NCI-H2107 treated with DMSO at 0.1 percent for 48 hours (cell line): ENCODE data around the gene MAP3K19.
A peak's percentile ranks its signal among the peaks of the same experiment; 100 is the strongest.
"Not testable (repeated sequence)": the region's sequence is repeated elsewhere in the genome, so short reads cannot be mapped to it uniquely, and the experiment has no call there.

ENCODE experiments used
- DNase-seq: peaks from one replicate; lab custom pipeline; 2025; ENCODE audit not compliant: unreplicated experiment; lab: John Stamatoyannopoulos, UW

MAP3K19 gene

GRCh38 chr2:134988994-134989605 is 58.1 kb downstream of the MAP3K19 start:
- DNase-seq = peak; percentile 27

- no peak for DNase-seq
Measured at GRCh38 chr2:134985061-134985460, 62.2 kb downstream of the MAP3K19 start.

DNA sequence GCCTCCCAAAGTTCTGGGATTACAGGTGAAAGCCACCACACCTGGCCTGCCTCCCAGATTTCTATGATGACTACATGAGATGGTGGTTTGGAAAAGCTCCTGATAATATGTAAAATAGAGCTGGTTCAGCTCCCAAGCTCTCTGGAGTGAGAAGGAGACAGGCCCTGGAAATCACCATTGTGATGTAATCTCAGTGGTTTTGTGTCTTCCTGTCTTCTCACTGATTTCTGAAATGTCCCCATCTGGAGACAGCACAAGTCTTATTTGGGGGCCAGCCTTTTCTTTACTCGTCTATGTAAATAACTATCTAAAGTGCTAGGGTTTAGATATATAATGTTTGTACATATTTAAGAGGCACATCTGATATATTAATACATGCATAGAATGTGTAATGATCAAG is 64.6 kb downstream of the MAP3K19 start:
- no peak for DNase-seq

DNA sequence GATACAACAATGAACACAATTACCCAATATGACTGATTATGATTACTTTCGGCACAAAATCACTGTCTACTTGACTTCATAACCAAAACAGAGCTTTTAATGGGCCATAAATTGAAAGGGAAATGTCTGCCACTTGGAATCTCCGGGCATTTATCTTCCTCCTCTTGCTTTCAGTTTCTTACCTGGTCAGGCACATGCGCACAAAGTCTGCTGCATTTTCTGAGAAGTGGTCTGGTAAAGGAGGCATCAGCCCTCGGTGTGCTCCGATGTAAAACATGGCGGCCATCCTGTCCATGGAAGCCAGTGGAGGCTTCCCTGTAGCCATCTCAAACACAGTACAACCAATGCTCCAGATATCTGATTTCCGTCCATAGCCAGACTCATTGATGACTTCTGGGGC is 66.6 kb downstream of the MAP3K19 start:
- DNase-seq = no peak

DNA sequence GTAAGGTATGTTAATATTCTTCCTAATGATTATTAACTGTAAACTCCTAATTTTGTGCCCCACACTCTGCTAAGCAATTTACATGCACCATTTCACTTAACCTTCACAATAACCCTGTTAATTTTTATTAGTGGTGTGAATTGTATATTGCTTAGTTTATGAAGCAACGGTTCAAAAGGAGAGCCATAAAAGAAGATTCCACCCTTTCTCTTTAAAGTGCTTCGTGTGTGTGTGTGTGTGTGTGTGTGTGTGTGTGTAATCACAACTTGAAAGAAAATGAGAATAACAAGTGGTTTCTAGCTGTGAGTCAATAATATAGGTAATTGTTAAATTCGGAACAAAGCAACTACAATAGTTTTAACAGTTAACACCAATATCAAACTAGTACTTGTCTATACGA is 68.0 kb downstream of the MAP3K19 start:
- DNase-seq = no peak

GRCh38 chr2:134977104-134977503 is 70.1 kb downstream of the MAP3K19 start:
- DNase-seq = not testable (repeated sequence)

- no peak for DNase-seq
Measured at GRCh38 chr2:134976074-134976702, 71.1 kb downstream of the MAP3K19 start.

DNA sequence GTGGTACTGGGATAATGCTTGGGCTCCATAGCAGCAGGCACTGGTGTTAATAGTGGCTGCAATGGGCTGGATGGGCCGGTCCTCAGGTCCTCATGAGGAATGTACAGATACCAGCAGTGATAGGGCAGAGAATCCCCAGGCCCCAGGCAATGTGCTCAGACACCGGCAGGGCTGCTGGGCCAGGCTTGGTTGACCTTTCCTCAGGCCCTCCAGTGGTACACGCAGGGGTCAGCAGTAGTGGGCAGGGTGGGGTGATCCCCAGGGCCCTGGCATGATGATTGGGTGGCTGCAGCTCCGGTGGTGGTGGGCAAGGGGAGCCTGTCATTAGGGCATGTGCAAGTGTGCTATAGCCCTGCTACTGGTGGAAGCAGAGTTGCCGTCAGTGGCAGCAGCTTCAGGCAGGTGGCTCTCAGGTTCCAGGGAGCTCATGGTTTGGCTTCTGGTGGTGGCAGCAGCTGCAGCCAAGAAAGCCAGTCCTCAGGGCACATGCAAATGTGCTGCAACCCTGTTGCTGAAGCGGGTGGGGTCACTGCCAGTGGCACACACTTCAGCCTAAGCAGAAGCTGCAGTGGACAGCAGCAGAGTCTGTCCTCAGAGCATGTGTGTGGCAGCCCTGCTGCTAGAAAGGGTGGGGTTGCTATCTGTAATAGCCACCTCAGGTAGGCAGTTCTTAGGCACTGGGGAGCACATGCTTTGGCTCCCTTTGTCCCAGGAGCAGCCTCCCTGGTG is 71.8 kb downstream of the MAP3K19 start:
- DNase-seq = no peak

DNA sequence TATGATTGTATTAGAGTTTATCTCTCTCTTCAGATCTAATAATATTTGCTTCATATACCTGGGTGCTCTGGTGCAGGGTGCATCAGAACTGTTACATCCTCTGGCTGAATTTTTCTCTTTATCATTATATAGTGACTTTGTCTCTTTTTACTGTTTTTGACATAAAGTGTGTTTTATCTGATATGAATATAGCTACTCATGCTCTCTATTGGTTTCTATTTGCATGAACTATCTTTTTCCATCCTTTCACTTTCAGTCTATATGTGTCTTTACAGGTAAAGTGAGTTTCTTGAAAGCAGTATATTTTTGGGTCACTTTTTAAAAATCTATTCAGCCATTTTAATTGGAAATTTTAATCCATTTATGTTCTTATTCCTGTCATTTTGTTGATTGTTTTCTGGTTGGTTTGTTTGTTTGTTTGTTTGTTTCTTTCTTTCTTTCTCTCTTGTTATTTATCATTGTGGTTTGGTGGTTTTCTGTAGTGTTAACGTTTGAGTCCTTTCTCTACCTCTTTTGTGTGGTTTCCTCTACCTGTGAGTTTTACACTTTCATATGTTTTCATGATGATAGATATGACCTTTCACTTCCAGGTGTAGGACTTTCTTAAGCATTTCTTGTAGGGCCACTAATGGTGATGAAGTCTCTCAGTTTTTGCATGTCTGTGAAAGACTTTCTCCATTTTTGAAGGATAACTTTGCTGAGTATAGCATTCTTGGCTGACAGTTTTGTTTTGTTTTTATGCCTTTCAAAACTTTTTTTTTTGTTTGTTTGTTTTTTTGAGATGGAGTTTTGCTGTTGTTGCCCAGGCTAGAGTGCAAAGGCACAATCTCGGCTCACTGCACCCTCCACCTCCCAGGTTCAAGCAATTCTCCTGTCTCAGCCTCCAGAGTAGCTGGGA is 73.8 kb downstream of the MAP3K19 start:
- no peak for DNase-seq

DNA sequence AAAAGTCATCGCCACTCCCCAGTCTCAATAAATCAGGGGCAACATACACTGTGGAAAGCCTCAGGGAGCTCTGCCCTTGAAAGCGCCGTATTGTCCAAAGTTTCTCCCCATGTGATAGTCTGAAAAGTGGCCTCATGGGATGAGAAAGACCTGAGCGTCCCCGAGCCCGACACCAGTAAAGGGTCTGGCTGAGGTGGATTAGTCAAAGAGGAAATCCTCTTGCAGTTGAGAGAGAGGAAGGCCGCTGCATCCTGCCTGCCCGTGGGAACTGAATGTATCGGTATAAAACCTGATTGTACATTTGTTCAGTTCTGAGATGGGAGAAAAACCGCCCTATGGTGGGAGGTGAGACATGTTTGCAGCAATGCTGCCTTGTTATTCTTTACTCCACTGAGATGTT is 80.1 kb downstream of the MAP3K19 start:
- not testable (repeated sequence) for DNase-seq

DNA sequence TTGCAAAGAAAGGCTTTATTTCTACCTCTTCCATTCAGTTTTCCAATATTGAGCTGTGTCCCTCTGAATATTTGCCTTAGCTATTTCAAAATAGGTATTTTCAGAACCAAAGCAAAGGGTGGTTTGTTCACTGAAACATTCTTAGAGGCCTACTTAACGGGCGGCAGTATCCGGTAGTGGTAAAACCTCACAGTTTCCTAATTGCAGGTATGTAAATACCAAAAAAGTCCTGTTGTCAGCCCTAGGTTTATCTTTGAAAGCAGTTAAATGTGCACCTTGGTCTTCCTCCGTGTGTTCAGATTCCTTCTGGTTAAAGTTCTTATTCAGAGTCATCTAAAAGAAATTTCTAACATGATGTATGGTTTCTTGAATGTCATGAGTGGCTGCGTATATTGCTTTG is 89.8 kb downstream of the MAP3K19 start:
- no peak for DNase-seq

- no peak for DNase-seq
Measured at GRCh38 chr2:134955744-134956143, 91.5 kb downstream of the MAP3K19 start.

GRCh38 chr2:134954065-134954464 is 93.2 kb downstream of the MAP3K19 start:
- DNase-seq = no peak

DNA sequence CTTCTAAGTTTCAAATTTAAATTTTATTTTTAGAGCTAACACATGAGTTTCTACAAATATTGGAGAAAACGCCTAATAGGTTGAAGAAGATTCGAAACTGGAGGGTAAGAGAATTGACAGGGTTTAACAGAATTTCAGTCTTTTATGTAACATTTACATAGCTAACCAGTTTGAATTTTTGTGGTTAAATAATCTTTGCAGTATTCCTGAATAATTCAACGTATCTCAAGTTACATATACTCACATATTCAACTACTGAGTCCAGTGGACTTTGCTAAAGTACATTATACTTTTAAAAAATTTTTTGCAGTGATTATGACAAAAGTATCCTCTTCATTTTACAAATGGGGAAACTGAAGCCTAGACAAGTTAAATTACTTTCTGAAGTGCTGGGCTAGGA is 94.6 kb downstream of the MAP3K19 start:
- no peak for DNase-seq

GRCh38 chr2:134950886-134951285 is 96.4 kb downstream of the MAP3K19 start:
- DNase-seq = no peak

- no peak for DNase-seq
Measured at GRCh38 chr2:134949981-134950708, 97.1 kb downstream of the MAP3K19 start.

GRCh38 chr2:134946073-134946472 is 101.2 kb downstream of the MAP3K19 start:
- no peak for DNase-seq

DNA sequence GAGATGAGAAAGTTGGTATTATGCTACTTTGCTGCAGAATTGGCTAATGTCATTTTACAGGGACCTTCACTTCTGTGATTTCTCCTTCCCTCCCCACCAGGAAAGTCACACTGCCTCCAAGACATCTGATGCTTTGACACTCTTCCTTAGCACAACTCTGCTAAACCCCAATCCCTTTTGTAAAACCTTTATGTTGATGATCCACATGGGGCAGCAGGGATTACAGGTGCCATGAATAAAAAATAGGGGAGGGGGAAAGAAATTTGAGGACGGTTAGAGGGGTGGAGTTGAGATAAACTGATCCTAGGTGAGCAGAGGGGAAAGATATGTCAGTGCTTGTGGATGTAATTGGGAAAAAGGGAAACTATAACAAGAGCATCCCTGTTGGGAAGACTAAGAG is 102.3 kb downstream of the MAP3K19 start:
- no peak for DNase-seq

DNA sequence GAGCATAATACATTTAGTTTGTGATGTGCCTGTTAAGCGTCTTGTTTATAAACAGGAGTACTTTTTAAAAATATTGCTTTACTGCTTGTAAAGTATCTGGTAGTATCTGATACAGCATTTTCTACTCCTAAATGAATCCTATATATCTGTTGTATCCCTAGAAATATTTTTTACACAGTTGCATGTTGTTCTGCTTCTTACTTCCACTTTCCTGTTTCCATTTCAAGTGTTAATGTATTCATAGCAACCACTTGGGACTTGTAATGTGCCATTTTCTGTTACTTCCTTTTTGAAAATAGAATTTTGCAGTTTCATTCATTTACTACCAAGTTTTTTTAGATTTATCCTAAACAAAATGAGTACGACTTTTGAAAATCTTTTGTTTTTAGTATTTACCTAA is 103.7 kb downstream of the MAP3K19 start:
- no peak for DNase-seq

- DNase-seq = no peak
Measured at GRCh38 chr2:134936691-134937090, 110.6 kb downstream of the MAP3K19 start.

- DNase-seq = no peak
Measured at GRCh38 chr2:134934641-134935040, 112.6 kb downstream of the MAP3K19 start.
